NCI-H187 treated with DMSO at 0.1 percent for 48 hours (cell line): ENCODE results near the gene AADAT.
"Not testable (repeated sequence)": the region's sequence is repeated elsewhere in the genome, so short reads cannot be mapped to it uniquely, and the experiment has no call there.

ENCODE experiments used
- DNase-seq: peaks from one replicate; lab custom pipeline; 2025; lab: John Stamatoyannopoulos, UW

The AADAT gene

GRCh38 chr4:170089668-170090351 lies at the start of gene AADAT:
AADAT (minus strand) TSS chr4:170089956; CDS start chr4:170089690, 266 bp downstream.
- no peak for DNase-seq

GRCh38 chr4:170138580-170139194 lies 48.9 kb upstream of the AADAT start:
- DNase-seq: no peak

- DNase-seq: no peak
Observed at GRCh38 chr4:170137927-170138326, 48.2 kb upstream of the AADAT start.

GRCh38 chr4:170137466-170137865 lies 47.7 kb upstream of the AADAT start:
- DNase-seq: no peak

GRCh38 chr4:170134821-170135220 lies 45.1 kb upstream of the AADAT start:
- no peak for DNase-seq

GRCh38 chr4:170128219-170128804 lies 38.6 kb upstream of the AADAT start:
- no peak for DNase-seq

- no peak for DNase-seq
Observed at GRCh38 chr4:170127758-170128157, 38.0 kb upstream of the AADAT start.

- DNase-seq: no peak
Observed at GRCh38 chr4:170124406-170124805, 34.6 kb upstream of the AADAT start.

- no peak for DNase-seq
Observed at GRCh38 chr4:170122252-170122651, 32.5 kb upstream of the AADAT start.

- DNase-seq: no peak
Observed at GRCh38 chr4:170114636-170115035, 24.9 kb upstream of the AADAT start.

GRCh38 chr4:170114183-170114582 lies 24.4 kb upstream of the AADAT start:
- DNase-seq: not testable (repeated sequence)

GRCh38 chr4:170111546-170111945 lies 21.8 kb upstream of the AADAT start:
- DNase-seq: no peak

GRCh38 chr4:170111085-170111484 lies 21.3 kb upstream of the AADAT start:
- no peak for DNase-seq

GRCh38 chr4:170110285-170110672 lies 20.5 kb upstream of the AADAT start:
- DNase-seq: no peak

GRCh38 chr4:170109586-170110284 lies 20.0 kb upstream of the AADAT start:
- DNase-seq: no peak

- no peak for DNase-seq
Observed at GRCh38 chr4:170106900-170107299, 17.1 kb upstream of the AADAT start.

- DNase-seq: no peak
Observed at GRCh38 chr4:170102426-170102825, 12.7 kb upstream of the AADAT start.

GRCh38 chr4:170098171-170098570 lies 8.4 kb upstream of the AADAT start:
- DNase-seq: not testable (repeated sequence)

GRCh38 chr4:170097681-170098080 lies 7.9 kb upstream of the AADAT start:
- DNase-seq: no peak

GRCh38 chr4:170093973-170094535 lies 4.3 kb upstream of the AADAT start:
- no peak for DNase-seq

GRCh38 chr4:170091069-170091696 lies 1.4 kb upstream of the AADAT start:
- DNase-seq: no peak
